Mesothelial cell of epicardium (in vitro differentiated cells): Measurements from ENCODE around the gene SH2D4B. TPM values are rescaled to one million over a fixed set of nuclear protein-coding genes. Genes with fewer than 3 reads are reported as not detected.

Source experiments
- DNase-seq, 2 experiments: peaks; one replicate each; pipeline ENCODE4 v3.0.0; 2021; ENCODE audit warnings: low spot score in 2 of 2; ENCODE audit not compliant: unreplicated experiment in 2 of 2
- H3K27ac Mint-ChIP-seq: 2 replicates; pipeline ENCODE4 v1.8.0; 2021; ENCODE audit warnings: mixed read lengths
- H3K27me3 Mint-ChIP-seq: 2 replicates; pipeline ENCODE4 v1.8.0; 2021; ENCODE audit warnings: low read depth, mixed read lengths
- H3K36me3 Mint-ChIP-seq: 2 replicates; pipeline ENCODE4 v1.8.0; 2021; ENCODE audit warnings: mixed read lengths
- H3K4me1 Mint-ChIP-seq: 2 replicates; pipeline ENCODE4 v1.8.0; 2021; ENCODE audit warnings: mixed read lengths
- H3K4me3 Mint-ChIP-seq: 2 replicates; pipeline ENCODE4 v1.8.0; 2021; ENCODE audit warnings: mild to moderate bottlenecking, moderate library complexity, mixed read lengths
- H3K9me3 Mint-ChIP-seq: 2 replicates; pipeline ENCODE4 v1.8.0; 2021; ENCODE audit warnings: mixed read lengths
- CTCF ChIP-seq: fragments of 200-600 bp; sonication (generic); IDR thresholded peaks from one replicate; pipeline ENCODE4 v1.5.0; 2021; ENCODE audit warnings: antibody characterized with exemption; ENCODE audit not compliant: unreplicated experiment
- total RNA-seq: library from RNA; stranded (reverse); gene quantifications from 3 replicates; pipeline ENCODE4 v1.2.1, GENCODE V29; 2021

SH2D4B gene
- total RNA-seq, 1 donor from 2014 or later = 0.27 TPM

- Mint-ChIP-seq H3K27me3 (peaks cover 7% of the 10 kb centered on the region), H3K4me3 (no peak overlapping the region), H3K4me1 (peaks cover 5% of the 10 kb centered on the region), H3K9me3 (peaks cover 11% of the 10 kb centered on the region), H3K36me3 (no peaks in the 10 kb centered on the region), H3K27ac (no peak overlapping the region)
- no peak for TF ChIP-seq CTCF
- DNase-seq = no peak
These were observed 92.6 kb downstream of the SH2D4B start for GRCh38 chr10:80630324-80630723.

- H3K27me3 Mint-ChIP-seq = peaks cover 15% of the 10 kb centered on the region
- DNase-seq = no peak
These were observed 95.0 kb downstream of the SH2D4B start for GRCh38 chr10:80632742-80633141.

GRCh38 chr10:80633383-80633860 lies 95.7 kb downstream of the SH2D4B start:
- Mint-ChIP-seq H3K36me3 (no peaks in the 10 kb centered on the region), H3K27ac (no peak overlapping the region), H3K4me3 (no peak overlapping the region), H3K4me1 (peaks cover 3% of the 10 kb centered on the region), H3K27me3 (peaks cover 21% of the 10 kb centered on the region), H3K9me3 (peaks cover 11% of the 10 kb centered on the region)
- no peak for DNase-seq
- no peak for TF ChIP-seq CTCF

More at GRCh38 chr10:80632742-80633141, 95.0 kb downstream of the SH2D4B start:
- no peak for TF ChIP-seq CTCF
- Mint-ChIP-seq H3K9me3 (peaks cover 11% of the 10 kb centered on the region), H3K4me3 (no peak overlapping the region), H3K4me1 (peaks cover 5% of the 10 kb centered on the region), H3K27ac (no peak overlapping the region), H3K36me3 (no peaks in the 10 kb centered on the region)

GRCh38 chr10:80633910-80634309 lies 96.2 kb downstream of the SH2D4B start:
- Mint-ChIP-seq H3K27me3 (peaks cover 26% of the 10 kb centered on the region), H3K9me3 (peaks cover 11% of the 10 kb centered on the region), H3K27ac (no peak overlapping the region), H3K36me3 (no peaks in the 10 kb centered on the region), H3K4me1 (peaks cover 3% of the 10 kb centered on the region), H3K4me3 (no peak overlapping the region)
- TF ChIP-seq CTCF = no peak
- DNase-seq = no peak

GRCh38 chr10:80642661-80643060 lies 105.0 kb downstream of the SH2D4B start:
- Mint-ChIP-seq H3K9me3 (peaks cover 5% of the 10 kb centered on the region), H3K4me1 (peaks cover 9% of the 10 kb centered on the region), H3K36me3 (no peaks in the 10 kb centered on the region), H3K27ac (no peak overlapping the region), H3K4me3 (no peak overlapping the region), H3K27me3 (peaks cover 74% of the 10 kb centered on the region)
- no peak for DNase-seq
- TF ChIP-seq CTCF = no peak

GRCh38 chr10:80646366-80646765 lies 108.7 kb downstream of the SH2D4B start:
- no peak overlapping the region for H3K27ac Mint-ChIP-seq
- H3K4me3 Mint-ChIP-seq = no peak overlapping the region
- peaks cover 9% of the 10 kb centered on the region for H3K4me1 Mint-ChIP-seq
- H3K27me3 Mint-ChIP-seq = peaks cover 42% of the 10 kb centered on the region
- DNase-seq = no peak
- H3K9me3 Mint-ChIP-seq = no peaks in the 10 kb centered on the region
- TF ChIP-seq CTCF = no peak
- H3K36me3 Mint-ChIP-seq = no peaks in the 10 kb centered on the region
